Liver (tissue), 3 donors: ENCODE measurements around the gene KLHL24.

Experiments
- EGR1 ChIP-seq, 2 donors: IDR thresholded peaks; 2 replicates each; pipeline ENCODE4 v1.6.1; 2016 to 2018; ENCODE audit warnings: antibody characterized with exemption in 2 of 2, low read depth in 2 of 2
- FOXA1 ChIP-seq: IDR thresholded peaks from 2 replicates; pipeline ENCODE4 v1.6.1; 2016; ENCODE audit warnings: antibody characterized with exemption
- GABPA ChIP-seq, 2 donors: IDR thresholded peaks in 1 of 2; conservative IDR thresholded peaks in 1 of 2; 2 replicates each; pipeline ENCODE4 v1.6.1; 2016; ENCODE audit warnings: antibody characterized with exemption in 2 of 2, mild to moderate bottlenecking in 1 of 2, moderate library complexity in 1 of 2
- HNF4A ChIP-seq, 2 donors: conservative IDR thresholded peaks; 2 replicates each; pipeline ENCODE4 v1.6.1; 2016; ENCODE audit warnings: antibody characterized with exemption in 2 of 2, mild to moderate bottlenecking in 2 of 2
- JUND ChIP-seq, 2 donors: IDR thresholded peaks; 2 replicates each; pipeline ENCODE4 v1.6.1; 2016; ENCODE audit warnings: antibody characterized with exemption in 2 of 2
- RAD21 ChIP-seq, 2 donors: IDR thresholded peaks; 2 replicates each; pipeline ENCODE4 v1.6.1; 2016; ENCODE audit warnings: antibody characterized with exemption in 2 of 2, mild to moderate bottlenecking in 2 of 2
- SP1 ChIP-seq: IDR thresholded peaks from 2 replicates; pipeline ENCODE4 v1.6.1; 2018; ENCODE audit warnings: antibody characterized with exemption, mild to moderate bottlenecking
- TAF1 ChIP-seq: conservative IDR thresholded peaks from 2 replicates; pipeline ENCODE4 v1.6.1; 2016; ENCODE audit warnings: antibody characterized with exemption, mild to moderate bottlenecking
- YY1 ChIP-seq: IDR thresholded peaks from 2 replicates; pipeline ENCODE4 v1.6.1; 2016; ENCODE audit warnings: antibody characterized with exemption, mild to moderate bottlenecking
- TF ChIP-seq, protein P1 (sequence below): fragments of 150-350 bp; IDR thresholded peaks from 2 replicates; pipeline ENCODE4 v1.5.1; 2017; ENCODE audit warnings: improper control_type of control experiment, low read depth, low read length; ENCODE audit not compliant: missing input control
- TF ChIP-seq, protein P2 (sequence below): IDR thresholded peaks from 2 replicates; pipeline ENCODE4 v1.6.1; 2016; ENCODE audit warnings: antibody characterized with exemption
- TF ChIP-seq, protein P3 (sequence below): IDR thresholded peaks from 2 replicates; pipeline ENCODE4 v1.6.1; 2016; ENCODE audit warnings: antibody characterized with exemption
- TF ChIP-seq, protein P4 (sequence below): IDR thresholded peaks from 2 replicates; pipeline ENCODE4 v1.6.1; 2016; ENCODE audit warnings: antibody characterized with exemption, mild to moderate bottlenecking
- donor health status: healthy.
- donor health status: healthy.

DNA sequence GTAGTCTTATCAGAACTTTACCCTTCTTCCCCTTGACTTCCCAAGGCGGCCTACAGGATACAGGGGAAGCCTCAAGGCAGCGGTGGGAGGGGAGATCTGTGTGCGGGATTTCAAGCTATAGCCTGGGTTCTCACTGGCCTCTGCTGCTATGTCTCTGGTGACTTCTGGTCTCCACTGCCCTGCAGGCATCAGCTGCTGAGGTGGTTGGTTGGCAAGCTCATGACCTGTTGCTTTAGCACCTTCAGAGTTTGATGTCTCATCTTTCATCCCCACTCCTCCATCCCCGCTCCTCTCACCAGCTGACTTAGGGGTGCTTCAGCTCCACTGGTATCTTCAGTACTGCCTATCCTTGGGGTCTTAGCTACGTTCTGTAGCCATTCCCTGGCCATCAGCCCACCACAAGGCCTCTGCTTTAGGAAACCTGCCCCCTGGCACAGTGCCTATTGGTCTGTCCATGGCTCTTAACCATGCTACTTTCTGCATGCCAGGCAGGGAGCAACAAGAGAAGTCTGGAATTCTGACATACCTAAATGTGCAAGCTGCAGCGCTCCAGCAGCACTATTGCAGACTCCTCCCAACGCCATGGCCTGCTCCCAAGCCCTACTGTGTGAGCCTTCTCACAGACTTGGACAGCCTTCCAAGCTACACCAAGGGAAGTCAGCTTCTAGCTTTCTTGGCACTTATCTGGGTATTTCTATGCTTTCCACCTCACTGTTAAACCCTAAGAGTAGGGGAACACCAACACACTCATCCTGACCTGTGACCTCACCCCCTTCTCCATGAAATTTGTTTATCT is 60.3 kb downstream of the KLHL24 start:
- TF ChIP-seq, protein P1, sequence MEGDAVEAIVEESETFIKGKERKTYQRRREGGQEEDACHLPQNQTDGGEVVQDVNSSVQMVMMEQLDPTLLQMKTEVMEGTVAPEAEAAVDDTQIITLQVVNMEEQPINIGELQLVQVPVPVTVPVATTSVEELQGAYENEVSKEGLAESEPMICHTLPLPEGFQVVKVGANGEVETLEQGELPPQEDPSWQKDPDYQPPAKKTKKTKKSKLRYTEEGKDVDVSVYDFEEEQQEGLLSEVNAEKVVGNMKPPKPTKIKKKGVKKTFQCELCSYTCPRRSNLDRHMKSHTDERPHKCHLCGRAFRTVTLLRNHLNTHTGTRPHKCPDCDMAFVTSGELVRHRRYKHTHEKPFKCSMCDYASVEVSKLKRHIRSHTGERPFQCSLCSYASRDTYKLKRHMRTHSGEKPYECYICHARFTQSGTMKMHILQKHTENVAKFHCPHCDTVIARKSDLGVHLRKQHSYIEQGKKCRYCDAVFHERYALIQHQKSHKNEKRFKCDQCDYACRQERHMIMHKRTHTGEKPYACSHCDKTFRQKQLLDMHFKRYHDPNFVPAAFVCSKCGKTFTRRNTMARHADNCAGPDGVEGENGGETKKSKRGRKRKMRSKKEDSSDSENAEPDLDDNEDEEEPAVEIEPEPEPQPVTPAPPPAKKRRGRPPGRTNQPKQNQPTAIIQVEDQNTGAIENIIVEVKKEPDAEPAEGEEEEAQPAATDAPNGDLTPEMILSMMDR, result no peak
- TF ChIP-seq GABPA (IDR thresholded peaks at IDR 0.05 in 1 of 2, conservative IDR thresholded peaks at IDR 0.05 in 1 of 2) (no peak), YY1 (no peak), SP1 (no peak), JUND (IDR thresholded peaks at IDR 0.05) (no peak), EGR1 (IDR thresholded peaks at IDR 0.05; ENCODE audit: low read depth in 2 of 2) (no peak), TAF1 (no peak), RAD21 (IDR thresholded peaks at IDR 0.05) (no peak), FOXA1 (no peak), HNF4A (conservative IDR thresholded peaks at IDR 0.05) (no peak)
- TF ChIP-seq, protein P2, sequence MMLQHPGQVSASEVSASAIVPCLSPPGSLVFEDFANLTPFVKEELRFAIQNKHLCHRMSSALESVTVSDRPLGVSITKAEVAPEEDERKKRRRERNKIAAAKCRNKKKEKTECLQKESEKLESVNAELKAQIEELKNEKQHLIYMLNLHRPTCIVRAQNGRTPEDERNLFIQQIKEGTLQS, result no peak
- TF ChIP-seq, protein P3, sequence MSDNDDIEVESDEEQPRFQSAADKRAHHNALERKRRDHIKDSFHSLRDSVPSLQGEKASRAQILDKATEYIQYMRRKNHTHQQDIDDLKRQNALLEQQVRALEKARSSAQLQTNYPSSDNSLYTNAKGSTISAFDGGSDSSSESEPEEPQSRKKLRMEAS, result no peak
- TF ChIP-seq, protein P4, sequence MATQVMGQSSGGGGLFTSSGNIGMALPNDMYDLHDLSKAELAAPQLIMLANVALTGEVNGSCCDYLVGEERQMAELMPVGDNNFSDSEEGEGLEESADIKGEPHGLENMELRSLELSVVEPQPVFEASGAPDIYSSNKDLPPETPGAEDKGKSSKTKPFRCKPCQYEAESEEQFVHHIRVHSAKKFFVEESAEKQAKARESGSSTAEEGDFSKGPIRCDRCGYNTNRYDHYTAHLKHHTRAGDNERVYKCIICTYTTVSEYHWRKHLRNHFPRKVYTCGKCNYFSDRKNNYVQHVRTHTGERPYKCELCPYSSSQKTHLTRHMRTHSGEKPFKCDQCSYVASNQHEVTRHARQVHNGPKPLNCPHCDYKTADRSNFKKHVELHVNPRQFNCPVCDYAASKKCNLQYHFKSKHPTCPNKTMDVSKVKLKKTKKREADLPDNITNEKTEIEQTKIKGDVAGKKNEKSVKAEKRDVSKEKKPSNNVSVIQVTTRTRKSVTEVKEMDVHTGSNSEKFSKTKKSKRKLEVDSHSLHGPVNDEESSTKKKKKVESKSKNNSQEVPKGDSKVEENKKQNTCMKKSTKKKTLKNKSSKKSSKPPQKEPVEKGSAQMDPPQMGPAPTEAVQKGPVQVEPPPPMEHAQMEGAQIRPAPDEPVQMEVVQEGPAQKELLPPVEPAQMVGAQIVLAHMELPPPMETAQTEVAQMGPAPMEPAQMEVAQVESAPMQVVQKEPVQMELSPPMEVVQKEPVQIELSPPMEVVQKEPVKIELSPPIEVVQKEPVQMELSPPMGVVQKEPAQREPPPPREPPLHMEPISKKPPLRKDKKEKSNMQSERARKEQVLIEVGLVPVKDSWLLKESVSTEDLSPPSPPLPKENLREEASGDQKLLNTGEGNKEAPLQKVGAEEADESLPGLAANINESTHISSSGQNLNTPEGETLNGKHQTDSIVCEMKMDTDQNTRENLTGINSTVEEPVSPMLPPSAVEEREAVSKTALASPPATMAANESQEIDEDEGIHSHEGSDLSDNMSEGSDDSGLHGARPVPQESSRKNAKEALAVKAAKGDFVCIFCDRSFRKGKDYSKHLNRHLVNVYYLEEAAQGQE, result no peak
